Endothelial cell (in vitro differentiated cells): Measurements from ENCODE around the gene SLC26A5. TPM values are rescaled to one million over a fixed set of nuclear protein-coding genes. Genes with fewer than 3 reads are reported as not detected.
A peak's percentile ranks its signal among the peaks of the same experiment; 100 is the strongest.

ENCODE experiments used
- DNase-seq: peaks from one replicate; pipeline ENCODE4 v3.0.0; 2021; ENCODE audit warnings: low spot score
- H3K27ac Mint-ChIP-seq: one replicate; pipeline ENCODE4 v1.8.0; 2021; ENCODE audit warnings: mixed read lengths, inconsistent platforms; ENCODE audit not compliant: unreplicated experiment
- H3K27me3 Mint-ChIP-seq: one replicate; pipeline ENCODE4 v1.8.0; 2021; ENCODE audit warnings: mild to moderate bottlenecking, moderate library complexity, mixed read lengths, inconsistent platforms; ENCODE audit not compliant: unreplicated experiment
- H3K36me3 Mint-ChIP-seq: one replicate; pipeline ENCODE4 v1.8.0; 2021; ENCODE audit warnings: mild to moderate bottlenecking, low read depth, mixed read lengths, inconsistent platforms; ENCODE audit not compliant: unreplicated experiment
- H3K4me1 Mint-ChIP-seq: one replicate; pipeline ENCODE4 v1.8.0; 2021; ENCODE audit warnings: mild to moderate bottlenecking, mixed read lengths, inconsistent platforms; ENCODE audit not compliant: unreplicated experiment
- H3K4me3 Mint-ChIP-seq: one replicate; pipeline ENCODE4 v1.8.0; 2021; ENCODE audit warnings: mild to moderate bottlenecking, mixed read lengths, inconsistent platforms; ENCODE audit not compliant: unreplicated experiment
- H3K9me3 Mint-ChIP-seq: one replicate; pipeline ENCODE4 v1.8.0; 2021; ENCODE audit warnings: mixed read lengths, inconsistent platforms; ENCODE audit not compliant: unreplicated experiment
- total RNA-seq: library from RNA; stranded (reverse); fragmentation: NEBNext Ultra II Directional; extraction: Animal tissue kit (Norgen Biotek cat#: 25700); gene quantifications from one replicate; pipeline ENCODE4 v1.2.1, GENCODE V29; 2021; ENCODE audit not compliant: unreplicated experiment
- TF ChIP-seq, protein P1 (sequence below): fragments of 200-600 bp; sonication (generic); IDR thresholded peaks from one replicate; pipeline ENCODE4 v1.5.0; 2021; ENCODE audit warnings: antibody characterized with exemption; ENCODE audit not compliant: unreplicated experiment

Gene SLC26A5
- total RNA-seq, 1 donor from 2014 or later: 3.0 TPM

DNA sequence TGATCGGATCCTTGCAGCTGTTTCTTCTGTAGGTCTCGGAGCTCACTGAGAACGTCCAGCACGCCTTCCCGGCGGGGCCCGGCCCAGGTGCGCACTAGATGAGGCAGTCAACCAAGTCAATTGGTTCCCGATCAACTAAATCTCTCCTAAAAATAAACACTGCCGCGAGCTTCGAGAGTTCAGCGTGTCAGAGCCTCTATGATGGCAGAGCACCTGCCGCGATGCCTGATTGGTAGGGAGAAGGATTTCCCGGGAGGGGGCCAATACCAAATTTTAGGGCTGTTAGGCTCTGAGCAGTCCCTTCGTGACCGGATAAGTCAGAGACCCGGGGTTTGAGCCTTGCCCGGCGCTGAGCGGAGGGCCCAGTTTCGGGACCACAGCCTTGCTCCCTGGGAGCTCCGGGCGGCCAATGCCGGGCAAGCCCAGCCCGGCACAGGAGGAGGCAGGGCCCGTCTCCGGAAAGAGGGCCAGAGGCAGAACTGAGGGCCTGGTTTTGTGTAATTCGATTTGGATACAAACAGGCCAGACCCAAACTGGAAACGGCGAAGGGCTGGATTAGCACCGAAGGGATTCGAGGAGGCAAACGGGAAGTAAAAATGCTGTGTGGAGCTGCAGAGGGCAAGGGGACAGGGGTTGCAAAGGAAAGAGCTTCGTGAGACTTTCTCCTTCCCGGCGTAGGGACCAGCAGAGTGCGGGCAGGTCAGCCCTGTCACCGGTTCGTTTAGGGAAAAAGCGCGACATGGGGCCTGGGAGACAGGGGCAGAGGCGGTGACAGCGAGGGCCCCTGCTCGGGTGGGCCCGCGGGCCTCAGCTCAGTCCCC lies 569 bp downstream of the SLC26A5 start:
- H3K27ac Mint-ChIP-seq: no peak overlapping the region
- TF ChIP-seq, protein P1, sequence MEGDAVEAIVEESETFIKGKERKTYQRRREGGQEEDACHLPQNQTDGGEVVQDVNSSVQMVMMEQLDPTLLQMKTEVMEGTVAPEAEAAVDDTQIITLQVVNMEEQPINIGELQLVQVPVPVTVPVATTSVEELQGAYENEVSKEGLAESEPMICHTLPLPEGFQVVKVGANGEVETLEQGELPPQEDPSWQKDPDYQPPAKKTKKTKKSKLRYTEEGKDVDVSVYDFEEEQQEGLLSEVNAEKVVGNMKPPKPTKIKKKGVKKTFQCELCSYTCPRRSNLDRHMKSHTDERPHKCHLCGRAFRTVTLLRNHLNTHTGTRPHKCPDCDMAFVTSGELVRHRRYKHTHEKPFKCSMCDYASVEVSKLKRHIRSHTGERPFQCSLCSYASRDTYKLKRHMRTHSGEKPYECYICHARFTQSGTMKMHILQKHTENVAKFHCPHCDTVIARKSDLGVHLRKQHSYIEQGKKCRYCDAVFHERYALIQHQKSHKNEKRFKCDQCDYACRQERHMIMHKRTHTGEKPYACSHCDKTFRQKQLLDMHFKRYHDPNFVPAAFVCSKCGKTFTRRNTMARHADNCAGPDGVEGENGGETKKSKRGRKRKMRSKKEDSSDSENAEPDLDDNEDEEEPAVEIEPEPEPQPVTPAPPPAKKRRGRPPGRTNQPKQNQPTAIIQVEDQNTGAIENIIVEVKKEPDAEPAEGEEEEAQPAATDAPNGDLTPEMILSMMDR: no peak
- no peaks in the 10 kb centered on the region for H3K9me3 Mint-ChIP-seq
- peaks cover 3% of the 10 kb centered on the region for H3K27me3 Mint-ChIP-seq
- peaks cover 7% of the 10 kb centered on the region for H3K36me3 Mint-ChIP-seq
- H3K4me1 Mint-ChIP-seq: peaks cover 18% of the 10 kb centered on the region
- DNase-seq: peak; percentile 24
- peak overlapping the region; percentile 92 for H3K4me3 Mint-ChIP-seq

DNA sequence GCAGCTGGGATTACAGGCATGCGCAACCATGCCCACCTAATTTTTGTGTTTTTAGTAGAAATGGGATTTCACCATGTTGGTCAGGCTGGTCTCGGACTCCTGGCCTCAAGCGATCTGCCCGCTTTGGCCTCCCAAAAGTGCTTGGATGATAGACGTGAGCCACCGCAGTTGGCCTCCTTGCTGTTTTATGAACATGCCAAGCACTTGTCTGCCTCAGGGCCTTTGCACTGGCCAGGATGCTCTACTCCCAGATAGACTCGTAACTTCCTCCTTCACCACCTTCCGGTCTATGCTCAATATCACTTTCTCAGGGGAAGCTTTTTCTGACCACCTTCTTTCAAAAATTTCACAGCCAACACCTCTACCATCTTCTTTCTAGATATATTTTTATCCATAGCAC lies 6.3 kb downstream of the SLC26A5 start:
- TF ChIP-seq, protein P1: no peak
- DNase-seq: no peak
- H3K27me3 Mint-ChIP-seq: no peaks in the 10 kb centered on the region
- H3K4me3 Mint-ChIP-seq: peak overlapping the region; percentile 1
- H3K27ac Mint-ChIP-seq: no peak overlapping the region
- no peaks in the 10 kb centered on the region for H3K36me3 Mint-ChIP-seq
- no peaks in the 10 kb centered on the region for H3K9me3 Mint-ChIP-seq
- no peaks in the 10 kb centered on the region for H3K4me1 Mint-ChIP-seq

DNA sequence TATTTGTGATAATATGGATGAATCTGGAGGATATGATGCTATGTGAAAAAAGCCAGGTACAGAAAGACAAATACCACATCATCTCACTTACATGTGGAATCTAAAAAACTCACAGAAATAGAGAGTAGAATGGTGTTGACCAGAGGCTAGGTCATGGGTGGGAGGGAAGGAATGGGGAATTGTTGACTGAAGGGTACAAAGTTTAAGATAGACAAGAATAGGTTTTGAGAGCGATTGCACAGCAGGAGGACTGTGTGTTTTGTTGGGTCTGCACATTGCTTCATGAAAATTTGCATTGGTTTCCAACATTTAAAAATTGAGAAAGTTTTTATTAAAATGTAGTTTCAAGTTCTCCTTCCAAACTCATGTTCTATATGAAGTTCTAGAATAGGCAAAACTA lies 8.4 kb downstream of the SLC26A5 start:
- H3K9me3 Mint-ChIP-seq: no peaks in the 10 kb centered on the region

DNA sequence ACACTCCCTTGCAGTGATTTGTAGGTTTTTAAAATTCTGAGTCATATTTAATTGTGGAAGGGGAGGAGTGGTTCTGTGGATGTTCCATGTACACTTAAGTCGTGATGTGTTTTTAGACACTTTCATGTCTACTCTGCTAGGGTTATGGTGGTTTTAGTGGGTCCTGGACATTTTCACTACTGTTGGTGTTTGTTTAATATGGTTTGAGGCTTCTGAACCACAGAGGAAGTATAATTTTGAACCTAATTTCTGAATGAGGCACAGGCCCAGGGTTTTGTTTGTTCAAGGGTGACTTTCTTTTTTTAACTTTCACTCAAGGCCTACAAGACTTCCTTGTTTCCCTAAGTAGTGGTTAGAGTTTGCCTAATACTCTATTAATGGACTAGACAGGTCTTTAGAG lies 13.3 kb downstream of the SLC26A5 start:
- Mint-ChIP-seq H3K9me3 (no peaks in the 10 kb centered on the region), H3K27me3 (peaks cover 2% of the 10 kb centered on the region), H3K4me1 (no peaks in the 10 kb centered on the region), H3K27ac (no peak overlapping the region), H3K36me3 (peaks cover 6% of the 10 kb centered on the region), H3K4me3 (no peak overlapping the region)
- TF ChIP-seq, protein P1: no peak
- DNase-seq: no peak

More for the DNA sequence above, 8.4 kb downstream of the SLC26A5 start:
- Mint-ChIP-seq H3K36me3 (peaks cover 6% of the 10 kb centered on the region), H3K27ac (no peak overlapping the region), H3K4me3 (no peak overlapping the region), H3K4me1 (no peaks in the 10 kb centered on the region), H3K27me3 (peaks cover 2% of the 10 kb centered on the region)
- TF ChIP-seq, protein P1: no peak
- no peak for DNase-seq

DNA sequence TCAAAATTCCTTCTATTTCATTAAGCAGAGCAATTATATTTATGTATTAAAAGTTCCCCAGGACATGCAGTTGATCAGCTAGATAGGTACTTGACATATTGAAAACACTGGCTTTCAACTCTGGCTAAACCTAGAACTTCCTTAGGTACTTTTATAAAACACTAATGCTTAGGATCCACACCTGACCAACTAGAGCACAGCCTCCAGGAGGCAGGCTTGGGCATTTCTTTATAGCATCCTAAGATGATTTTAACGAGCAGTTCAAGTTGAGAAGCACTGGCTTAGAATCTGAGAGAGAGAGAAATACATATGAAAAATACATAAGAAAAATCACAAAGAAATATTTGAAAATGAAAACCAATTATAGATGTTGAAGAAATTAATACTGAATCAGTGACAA lies 20.8 kb downstream of the SLC26A5 start:
- Mint-ChIP-seq H3K36me3 (no peaks in the 10 kb centered on the region), H3K4me1 (no peaks in the 10 kb centered on the region), H3K27ac (no peak overlapping the region), H3K4me3 (no peak overlapping the region), H3K9me3 (no peaks in the 10 kb centered on the region), H3K27me3 (no peaks in the 10 kb centered on the region)
- DNase-seq: no peak
- TF ChIP-seq, protein P1: no peak
